ENCODE results near the gene MTRF1L.

DNA sequence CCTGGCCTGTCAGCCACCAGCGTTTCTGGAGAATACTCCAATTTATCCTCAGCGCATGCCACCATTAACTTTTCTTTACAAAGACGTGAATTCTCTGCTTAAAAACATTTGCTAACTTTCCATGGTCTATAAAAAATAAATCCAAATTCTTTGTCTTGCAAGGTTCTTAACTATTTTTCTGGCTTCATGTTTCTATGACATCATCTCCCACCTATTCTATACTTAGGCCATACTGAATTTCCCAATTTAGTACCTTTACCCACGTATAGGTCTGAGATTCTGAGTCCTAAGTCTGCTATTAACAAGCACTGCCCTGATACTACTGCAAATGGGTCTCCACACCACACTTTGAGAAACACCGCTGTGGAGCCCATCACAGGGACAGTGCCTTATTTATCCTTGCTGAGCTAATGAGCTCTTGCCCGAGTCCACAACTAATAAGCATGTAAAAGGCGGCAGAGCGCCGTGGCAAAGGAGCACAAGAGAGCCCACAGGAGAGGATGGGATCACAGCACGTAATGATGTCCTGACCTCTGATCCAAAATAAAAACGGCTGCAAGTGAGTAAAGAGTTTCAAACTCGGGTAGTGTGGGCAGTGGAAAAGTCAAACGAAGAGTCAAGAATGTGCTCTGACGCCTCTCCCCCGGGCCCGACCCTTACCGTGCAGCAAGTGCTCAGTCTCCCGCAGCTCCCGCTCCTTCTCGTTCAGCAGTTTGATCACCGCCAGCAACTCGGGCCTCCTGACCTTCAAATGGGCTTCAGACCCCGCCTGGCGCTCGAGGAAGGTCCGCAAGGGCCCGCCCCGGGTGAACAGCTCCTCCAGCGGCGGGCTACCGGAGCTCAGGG, 519 bp downstream of the MTRF1L start:
- no peak for TF ChIP-seq RAD21 (IDR thresholded peaks at IDR 0.05; ENCODE audit: low read depth)
- no peak for TF ChIP-seq CEBPB (IDR thresholded peaks at IDR 0.05)

Measured in Ishikawa (cell line).